Melanocyte of skin (primary cell): ENCODE data around the gene ING5. TPM values are rescaled to one million over a fixed set of nuclear protein-coding genes. Genes with fewer than 3 reads are reported as not detected.

Source experiments
- total RNA-seq, 2 donors: library from RNA; depleted of rRNA; stranded (reverse); fragments of >200 nt; gene quantifications; 2 replicates each; pipeline ENCODE4 v1.2.3, GENCODE V29; 2012

The ING5 gene
- total RNA-seq = 10 to 100 TPM in 1 of 2 donors, 1 to 10 TPM in 1; 7.6 to 11.0 TPM

GRCh38 chr2:241701399-241702154 is at the start of gene ING5:
Gene ING5, plus strand, starts transcription at chr2:241702039. Its CDS starts 27 bp downstream, at chr2:241702066.

GRCh38 chr2:241686650-241687425 is 15.0 kb upstream of the ING5 start, which contains the start of gene DTYMK:
Gene DTYMK, minus strand, starts transcription at chr2:241686815. Its CDS starts 32 bp downstream, at chr2:241686783.

GRCh38 chr2:241734467-241735208 is 32.8 kb downstream of the ING5 start, which contains the start of gene D2HGDH:
Gene D2HGDH, plus strand, starts transcription at chr2:241734630. Its CDS starts 595 bp downstream, at chr2:241735225.

GRCh38 chr2:241776336-241777169 is 74.7 kb downstream of the ING5 start, which contains the start of gene GAL3ST2:
Gene GAL3ST2, plus strand, starts transcription at chr2:241776822. Its CDS starts 134 bp downstream, at chr2:241776956.

Other genes starting within 250 kb of the ING5 start
- gene STK25, start 193.5 kb upstream of the ING5 start, total RNA-seq = 100 to 1,000 TPM; 115 to 145 TPM
- 1 to 10 TPM; 3.3 to 10.0 TPM for gene BOK, start 143.3 kb upstream of the ING5 start, total RNA-seq
- 10 to 100 TPM; 37.9 to 68.3 TPM for gene THAP4, start 64.9 kb upstream of the ING5 start, total RNA-seq
- 10 to 100 TPM; 70.9 to 72.3 TPM for gene ATG4B, start 64.3 kb upstream of the ING5 start, total RNA-seq
- gene DTYMK, start 15.2 kb upstream of the ING5 start, total RNA-seq = 10 to 100 TPM; 34.1 to 86.6 TPM
- gene D2HGDH, start 32.6 kb downstream of the ING5 start, total RNA-seq = 10 to 100 TPM in 1 of 2 donors, 1 to 10 TPM in 1; 10.0 to 15.8 TPM
- under 1 TPM in 1 of 2 donors, not detected in 1; 0.34 TPM for gene GAL3ST2, start 74.8 kb downstream of the ING5 start, total RNA-seq
- not detected for gene NEU4, start 107.2 kb downstream of the ING5 start, total RNA-seq
- gene PDCD1, start 156.9 kb downstream of the ING5 start, total RNA-seq = not detected
- not detected for gene RTP5, start 167.7 kb downstream of the ING5 start, total RNA-seq